ENCODE results near the gene IGSF10. TPM values are rescaled to one million over a fixed set of nuclear protein-coding genes. Genes with fewer than 3 reads are reported as not detected.

The IGSF10 gene
- total and polyA plus RNA-seq, 10 of the 15 experiments (the other 5 are each of a cell fraction or from before 2014, with no cell fraction given) = under 0.01 to 0.18 (median 0.03) TPM; not detected in 2

GRCh38 chr3:151430821-151431484, 29.9 kb downstream of the IGSF10 start:
- no peak for TF ChIP-seq PML (IDR thresholded peaks at IDR 0.05; ENCODE audit: low read length)
- TF ChIP-seq, protein P1, sequence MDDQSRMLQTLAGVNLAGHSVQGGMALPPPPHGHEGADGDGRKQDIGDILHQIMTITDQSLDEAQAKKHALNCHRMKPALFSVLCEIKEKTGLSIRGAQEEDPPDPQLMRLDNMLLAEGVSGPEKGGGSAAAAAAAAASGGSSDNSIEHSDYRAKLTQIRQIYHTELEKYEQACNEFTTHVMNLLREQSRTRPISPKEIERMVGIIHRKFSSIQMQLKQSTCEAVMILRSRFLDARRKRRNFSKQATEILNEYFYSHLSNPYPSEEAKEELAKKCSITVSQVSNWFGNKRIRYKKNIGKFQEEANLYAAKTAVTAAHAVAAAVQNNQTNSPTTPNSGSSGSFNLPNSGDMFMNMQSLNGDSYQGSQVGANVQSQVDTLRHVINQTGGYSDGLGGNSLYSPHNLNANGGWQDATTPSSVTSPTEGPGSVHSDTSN (IDR thresholded peaks at IDR 0.05; ENCODE audit: insufficient replicate concordance, low read depth, low read length) = no peak
- no peak for TF ChIP-seq RELB (IDR thresholded peaks at IDR 0.05; ENCODE audit: low read depth)
- TF ChIP-seq ETV6 (conservative IDR thresholded peaks at IDR 0.05 in 1 of 2, IDR thresholded peaks at IDR 0.05 in 1 of 2; ENCODE audit: borderline replicate concordance in 1 of 2, low read depth in 1 of 2) = 0 out of 4 replicates have a peak, but pooled peaks of 1 of the 2 experiments have one; percentile 9
- TF ChIP-seq SMC3 (IDR thresholded peaks at IDR 0.05; ENCODE audit: borderline replicate concordance, low read length) = no peak
- TF ChIP-seq, protein P2, sequence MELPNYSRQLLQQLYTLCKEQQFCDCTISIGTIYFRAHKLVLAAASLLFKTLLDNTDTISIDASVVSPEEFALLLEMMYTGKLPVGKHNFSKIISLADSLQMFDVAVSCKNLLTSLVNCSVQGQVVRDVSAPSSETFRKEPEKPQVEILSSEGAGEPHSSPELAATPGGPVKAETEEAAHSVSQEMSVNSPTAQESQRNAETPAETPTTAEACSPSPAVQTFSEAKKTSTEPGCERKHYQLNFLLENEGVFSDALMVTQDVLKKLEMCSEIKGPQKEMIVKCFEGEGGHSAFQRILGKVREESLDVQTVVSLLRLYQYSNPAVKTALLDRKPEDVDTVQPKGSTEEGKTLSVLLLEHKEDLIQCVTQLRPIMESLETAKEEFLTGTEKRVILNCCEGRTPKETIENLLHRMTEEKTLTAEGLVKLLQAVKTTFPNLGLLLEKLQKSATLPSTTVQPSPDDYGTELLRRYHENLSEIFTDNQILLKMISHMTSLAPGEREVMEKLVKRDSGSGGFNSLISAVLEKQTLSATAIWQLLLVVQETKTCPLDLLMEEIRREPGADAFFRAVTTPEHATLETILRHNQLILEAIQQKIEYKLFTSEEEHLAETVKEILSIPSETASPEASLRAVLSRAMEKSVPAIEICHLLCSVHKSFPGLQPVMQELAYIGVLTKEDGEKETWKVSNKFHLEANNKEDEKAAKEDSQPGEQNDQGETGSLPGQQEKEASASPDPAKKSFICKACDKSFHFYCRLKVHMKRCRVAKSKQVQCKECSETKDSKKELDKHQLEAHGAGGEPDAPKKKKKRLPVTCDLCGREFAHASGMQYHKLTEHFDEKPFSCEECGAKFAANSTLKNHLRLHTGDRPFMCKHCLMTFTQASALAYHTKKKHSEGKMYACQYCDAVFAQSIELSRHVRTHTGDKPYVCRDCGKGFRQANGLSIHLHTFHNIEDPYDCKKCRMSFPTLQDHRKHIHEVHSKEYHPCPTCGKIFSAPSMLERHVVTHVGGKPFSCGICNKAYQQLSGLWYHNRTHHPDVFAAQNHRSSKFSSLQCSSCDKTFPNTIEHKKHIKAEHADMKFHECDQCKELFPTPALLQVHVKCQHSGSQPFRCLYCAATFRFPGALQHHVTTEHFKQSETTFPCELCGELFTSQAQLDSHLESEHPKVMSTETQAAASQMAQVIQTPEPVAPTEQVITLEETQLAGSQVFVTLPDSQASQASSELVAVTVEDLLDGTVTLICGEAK (IDR thresholded peaks at IDR 0.05; ENCODE audit: borderline replicate concordance) = no peak
- TF ChIP-seq RUNX3 (IDR thresholded peaks at IDR 0.05; ENCODE audit: low read length) = peak; percentile 77
- ATAC-seq (peak; percentile 58), DNase-seq (ENCODE audit: low read depth, low spot score) (no peak), FAIRE-seq (no peak)
- POLR2A ChIA-PET = no interaction called here
- Histone ChIP-seq H3K9me3 (replicated peaks; ENCODE audit: control insufficient read depth, insufficient read depth, low read length) (no peaks in the 10 kb centered on the region), H3K4me3 (no peak overlapping the region), H3K9ac (ENCODE audit: control insufficient read depth, insufficient read depth, low read length) (no peak overlapping the region), H3K79me2 (ENCODE audit: control insufficient read depth, insufficient read depth, low read length) (no peaks in the 10 kb centered on the region), H3K4me2 (ENCODE audit: control insufficient read depth, insufficient read depth) (no peak overlapping the region), H3K27ac (ENCODE audit: control insufficient read depth, insufficient read depth) (no peak overlapping the region), H3K27me3 (replicated peaks in 1 of 2; ENCODE audit: control insufficient read depth in 2 of 2, insufficient read depth in 2 of 2, low read length in 1 of 2) (no peaks in the 10 kb centered on the region), H3K36me3 (ENCODE audit: control insufficient read depth in 2 of 2, insufficient read depth in 2 of 2, low read length in 1 of 2) (no peaks in the 10 kb centered on the region), H4K20me1 (ENCODE audit: control insufficient read depth, insufficient read depth) (no peaks in the 10 kb centered on the region), H2AFZ (ENCODE audit: control insufficient read depth, low read depth, low read length) (no peak overlapping the region), H3K4me1 (ENCODE audit: control insufficient read depth, insufficient read depth, low read length) (no peaks in the 10 kb centered on the region)
- BruUV-seq (replicated peaks) = no TSS peak
- CTCF ChIA-PET = interaction anchor here (0.6 to 2.4 kb wide), 6 partner anchors 9 to 488 kb away, joined by 3 to 9 read pairs (median 4); no protein-coding TSS in a partner anchor
- intact Hi-C loops (cut with micrococcal nuclease; ENCODE audit: unreplicated experiment) = no loop called here
- RAD21 ChIA-PET (ENCODE audit: unreplicated experiment) = interaction anchor here (1.1 to 1.3 kb wide), 2 partner anchors 11 to 52 kb away, joined by 3 to 4 read pairs; no protein-coding TSS in a partner anchor
- in situ Hi-C loops (cut with MboI) = loop anchor here (10.0 kb wide), 1 partner anchor 404 kb away; no protein-coding TSS in a partner anchor
- SMC1A ChIA-PET (ENCODE audit: uncharacterized antibody, unreplicated experiment) = interaction anchor here (0.6 to 1.5 kb wide), 5 partner anchors 8 to 1620 kb away, joined by 3 to 5 read pairs (median 4); partner anchors contain the start of gene P2RY12
- WGBS (ENCODE audit: insufficient coverage, insufficient replicate concordance, low lambda C conversion rate, missing lambda C conversion rate) = 13% methylated on average over 5 of the region's 5 CpGs
